ENCODE data around the gene NEMP2.

NEMP2 gene

DNA sequence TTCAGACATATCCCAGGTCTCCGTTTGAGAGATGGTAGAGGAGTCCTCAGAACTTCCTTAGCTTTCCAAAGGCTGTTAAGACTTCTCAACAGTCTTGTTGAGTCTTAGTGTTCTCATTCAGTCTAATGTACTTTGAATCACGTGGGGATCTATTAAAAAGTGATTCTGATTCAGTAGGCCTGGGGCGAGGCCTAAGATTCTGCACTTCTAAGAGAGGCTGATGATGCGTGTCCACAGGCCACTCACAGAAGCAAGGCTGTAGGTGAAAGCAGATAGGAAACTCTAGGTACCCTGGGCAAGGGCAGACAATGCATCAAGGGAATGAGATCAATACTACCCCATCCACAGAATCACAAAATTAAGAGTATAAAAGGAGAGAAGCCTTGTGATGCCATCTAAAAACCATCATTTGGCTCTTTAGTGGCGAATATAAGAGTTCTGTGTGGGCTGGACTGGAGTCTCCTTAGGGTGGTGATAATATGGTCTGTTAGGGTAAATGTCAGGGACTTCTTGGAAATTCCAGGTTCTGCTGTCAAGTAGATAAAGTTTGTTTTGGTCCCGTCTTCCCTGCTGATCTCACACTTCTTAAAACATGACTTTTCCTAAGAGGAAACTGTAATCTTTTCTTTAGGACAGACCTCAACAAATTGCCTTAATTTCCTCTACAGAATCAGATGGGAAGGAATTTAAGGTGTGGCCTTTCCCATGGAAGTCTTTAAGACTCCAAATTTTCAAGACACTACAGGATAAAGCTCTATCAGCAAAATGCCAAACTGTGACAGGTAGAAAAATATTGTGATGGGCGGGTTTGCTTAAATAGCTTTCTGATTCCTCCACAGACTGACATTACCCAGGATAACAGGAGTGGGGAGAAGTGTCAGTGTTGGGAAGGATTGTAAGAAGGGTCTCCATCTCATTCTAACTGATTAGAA lies 45.7 kb upstream of the NEMP2 start:
- TF ChIP-seq TEAD4 (IDR thresholded peaks at IDR 0.05) = no peak
- no peak for TF ChIP-seq TCF12 (IDR thresholded peaks at IDR 0.05; ENCODE audit: low read depth)
- no peak for TF ChIP-seq NFIC (IDR thresholded peaks at IDR 0.05)
- no peak for TF ChIP-seq CEBPB (IDR thresholded peaks at IDR 0.05)
- TF ChIP-seq RAD21 (IDR thresholded peaks at IDR 0.05; ENCODE audit: low read depth) = no peak
- TF ChIP-seq, protein P1, sequence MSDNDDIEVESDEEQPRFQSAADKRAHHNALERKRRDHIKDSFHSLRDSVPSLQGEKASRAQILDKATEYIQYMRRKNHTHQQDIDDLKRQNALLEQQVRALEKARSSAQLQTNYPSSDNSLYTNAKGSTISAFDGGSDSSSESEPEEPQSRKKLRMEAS (IDR thresholded peaks at IDR 0.05) = no peak
- TF ChIP-seq EGR1 (IDR thresholded peaks at IDR 0.05) = no peak
- TF ChIP-seq, protein P2, sequence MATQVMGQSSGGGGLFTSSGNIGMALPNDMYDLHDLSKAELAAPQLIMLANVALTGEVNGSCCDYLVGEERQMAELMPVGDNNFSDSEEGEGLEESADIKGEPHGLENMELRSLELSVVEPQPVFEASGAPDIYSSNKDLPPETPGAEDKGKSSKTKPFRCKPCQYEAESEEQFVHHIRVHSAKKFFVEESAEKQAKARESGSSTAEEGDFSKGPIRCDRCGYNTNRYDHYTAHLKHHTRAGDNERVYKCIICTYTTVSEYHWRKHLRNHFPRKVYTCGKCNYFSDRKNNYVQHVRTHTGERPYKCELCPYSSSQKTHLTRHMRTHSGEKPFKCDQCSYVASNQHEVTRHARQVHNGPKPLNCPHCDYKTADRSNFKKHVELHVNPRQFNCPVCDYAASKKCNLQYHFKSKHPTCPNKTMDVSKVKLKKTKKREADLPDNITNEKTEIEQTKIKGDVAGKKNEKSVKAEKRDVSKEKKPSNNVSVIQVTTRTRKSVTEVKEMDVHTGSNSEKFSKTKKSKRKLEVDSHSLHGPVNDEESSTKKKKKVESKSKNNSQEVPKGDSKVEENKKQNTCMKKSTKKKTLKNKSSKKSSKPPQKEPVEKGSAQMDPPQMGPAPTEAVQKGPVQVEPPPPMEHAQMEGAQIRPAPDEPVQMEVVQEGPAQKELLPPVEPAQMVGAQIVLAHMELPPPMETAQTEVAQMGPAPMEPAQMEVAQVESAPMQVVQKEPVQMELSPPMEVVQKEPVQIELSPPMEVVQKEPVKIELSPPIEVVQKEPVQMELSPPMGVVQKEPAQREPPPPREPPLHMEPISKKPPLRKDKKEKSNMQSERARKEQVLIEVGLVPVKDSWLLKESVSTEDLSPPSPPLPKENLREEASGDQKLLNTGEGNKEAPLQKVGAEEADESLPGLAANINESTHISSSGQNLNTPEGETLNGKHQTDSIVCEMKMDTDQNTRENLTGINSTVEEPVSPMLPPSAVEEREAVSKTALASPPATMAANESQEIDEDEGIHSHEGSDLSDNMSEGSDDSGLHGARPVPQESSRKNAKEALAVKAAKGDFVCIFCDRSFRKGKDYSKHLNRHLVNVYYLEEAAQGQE (IDR thresholded peaks at IDR 0.05; ENCODE audit: low read depth) = no peak
- no peak for TF ChIP-seq FOXM1 (IDR thresholded peaks at IDR 0.05; ENCODE audit: borderline replicate concordance, low read depth)
- no peak for TF ChIP-seq ZBTB7A (IDR thresholded peaks at IDR 0.05; ENCODE audit: low read depth)
- TF ChIP-seq YY1 (IDR thresholded peaks at IDR 0.05; ENCODE audit: low read depth) = no peak
- no peak for TF ChIP-seq EP300 (IDR thresholded peaks at IDR 0.05; ENCODE audit: borderline replicate concordance)
- TF ChIP-seq CREB1 (IDR thresholded peaks at IDR 0.05; ENCODE audit: low read depth) = no peak
- no peak for TF ChIP-seq TAF1 (IDR thresholded peaks at IDR 0.05; ENCODE audit: low read depth)
- TF ChIP-seq, protein P3, sequence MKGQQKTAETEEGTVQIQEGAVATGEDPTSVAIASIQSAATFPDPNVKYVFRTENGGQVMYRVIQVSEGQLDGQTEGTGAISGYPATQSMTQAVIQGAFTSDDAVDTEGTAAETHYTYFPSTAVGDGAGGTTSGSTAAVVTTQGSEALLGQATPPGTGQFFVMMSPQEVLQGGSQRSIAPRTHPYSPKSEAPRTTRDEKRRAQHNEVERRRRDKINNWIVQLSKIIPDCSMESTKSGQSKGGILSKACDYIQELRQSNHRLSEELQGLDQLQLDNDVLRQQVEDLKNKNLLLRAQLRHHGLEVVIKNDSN (IDR thresholded peaks at IDR 0.05) = no peak

DNA sequence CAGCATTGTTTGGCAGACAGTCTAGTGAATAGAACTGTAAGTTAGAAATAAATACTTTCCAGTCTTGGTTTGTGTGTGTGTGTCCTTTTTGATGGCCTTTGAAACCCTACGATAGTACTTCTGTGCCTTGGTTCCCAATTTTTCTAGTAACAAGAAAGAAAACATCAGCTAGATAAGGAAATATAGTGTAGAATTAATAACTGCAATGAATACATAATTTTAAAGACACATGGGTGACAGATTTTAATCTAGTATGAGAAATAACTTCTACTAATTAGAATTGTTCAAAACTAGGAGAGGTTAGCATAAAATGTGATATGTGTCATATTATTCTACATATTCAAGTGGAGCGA lies 44.5 kb upstream of the NEMP2 start:
- TF ChIP-seq, protein P1 (IDR thresholded peaks at IDR 0.05) = no peak
- TF ChIP-seq EGR1 (IDR thresholded peaks at IDR 0.05) = no peak
- no peak for TF ChIP-seq EP300 (IDR thresholded peaks at IDR 0.05; ENCODE audit: borderline replicate concordance)
- TF ChIP-seq NFIC (IDR thresholded peaks at IDR 0.05) = no peak
- no peak for TF ChIP-seq FOXM1 (IDR thresholded peaks at IDR 0.05; ENCODE audit: borderline replicate concordance, low read depth)
- TF ChIP-seq RAD21 (IDR thresholded peaks at IDR 0.05; ENCODE audit: low read depth) = no peak
- no peak for TF ChIP-seq TEAD4 (IDR thresholded peaks at IDR 0.05)

DNA sequence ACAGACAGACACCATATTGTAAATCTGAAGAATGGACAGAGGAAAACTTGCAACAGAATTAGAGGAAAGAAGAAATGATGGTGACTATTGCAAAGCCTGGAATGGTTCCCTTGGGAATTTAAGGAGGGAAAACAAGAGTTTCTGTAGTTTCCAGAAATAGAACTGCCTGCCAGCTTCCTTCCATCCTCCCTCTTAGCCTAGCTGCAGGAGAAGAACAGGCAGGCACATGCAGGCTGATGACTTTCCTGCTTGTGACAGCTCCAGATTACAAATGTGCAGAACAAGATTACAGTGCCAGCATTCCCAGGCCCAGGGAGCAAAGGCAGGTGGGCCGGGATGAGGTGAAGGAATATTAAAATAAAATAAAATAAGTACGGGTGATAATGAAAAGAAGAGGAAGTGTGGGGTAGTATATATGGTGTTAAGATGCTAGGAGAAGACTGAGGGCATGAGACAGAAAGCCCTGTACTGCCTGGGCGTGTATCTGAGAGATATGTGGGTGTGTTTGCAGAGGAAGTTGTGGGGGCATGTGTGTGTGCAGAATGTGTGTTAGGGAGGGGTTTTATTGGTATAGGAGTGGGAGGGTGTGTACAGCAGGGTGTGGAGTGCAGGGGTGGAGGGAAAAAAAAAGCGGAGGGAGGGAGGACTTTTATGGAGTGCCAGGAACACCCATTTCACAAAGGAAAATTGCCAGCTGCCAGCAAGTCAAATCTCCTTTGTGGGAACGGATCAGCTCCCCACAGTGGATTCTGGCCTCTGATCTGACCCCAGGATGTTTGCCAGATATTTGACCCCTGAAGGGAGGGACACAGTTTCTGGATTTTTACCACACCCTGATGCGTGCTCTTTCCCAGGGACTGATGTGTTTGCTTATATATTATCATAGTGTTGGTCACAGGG lies 43.9 kb upstream of the NEMP2 start:
- TF ChIP-seq CREB1 (IDR thresholded peaks at IDR 0.05; ENCODE audit: low read depth) (no peak), TAF1 (IDR thresholded peaks at IDR 0.05; ENCODE audit: low read depth) (no peak), YY1 (IDR thresholded peaks at IDR 0.05; ENCODE audit: low read depth) (no peak), CEBPB (IDR thresholded peaks at IDR 0.05) (no peak), RAD21 (IDR thresholded peaks at IDR 0.05; ENCODE audit: low read depth) (no peak), NFIC (IDR thresholded peaks at IDR 0.05) (0 out of 2 replicates have a peak, but pooled peaks have one; percentile 23), ZBTB7A (IDR thresholded peaks at IDR 0.05; ENCODE audit: low read depth) (no peak), TEAD4 (IDR thresholded peaks at IDR 0.05) (no peak), EP300 (IDR thresholded peaks at IDR 0.05; ENCODE audit: borderline replicate concordance) (peak; percentile 39; the same call in 1 of the 2 replicates), FOXM1 (IDR thresholded peaks at IDR 0.05; ENCODE audit: borderline replicate concordance, low read depth) (no peak), EGR1 (IDR thresholded peaks at IDR 0.05) (peak; percentile 37; the same call in 1 of the 2 replicates), TCF12 (IDR thresholded peaks at IDR 0.05; ENCODE audit: low read depth) (0 out of 2 replicates have a peak, but pooled peaks have one; percentile 35)
- TF ChIP-seq, protein P1 (IDR thresholded peaks at IDR 0.05) = no peak
- TF ChIP-seq, protein P3 (IDR thresholded peaks at IDR 0.05) = no peak
- TF ChIP-seq, protein P2 (IDR thresholded peaks at IDR 0.05; ENCODE audit: low read depth) = no peak

DNA sequence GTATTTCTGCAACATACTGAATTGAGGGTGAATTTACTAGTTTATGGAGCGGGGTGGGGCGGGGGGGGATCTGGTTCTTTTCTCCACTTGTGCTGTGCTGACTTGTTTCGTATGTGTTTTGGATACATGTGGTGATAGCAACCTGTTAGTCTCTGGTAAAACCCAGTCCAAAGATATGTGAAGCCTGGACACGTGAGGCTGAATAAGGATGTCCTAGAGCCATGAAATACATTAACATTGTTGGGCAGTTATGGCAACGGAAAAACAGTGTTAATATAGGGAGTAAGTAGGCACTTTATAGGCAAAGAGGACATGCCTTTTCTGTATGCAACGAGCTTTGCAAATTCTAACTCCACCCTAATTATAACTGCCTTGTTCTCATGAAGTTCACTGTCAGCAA lies 42.1 kb upstream of the NEMP2 start:
- TF ChIP-seq, protein P2 (IDR thresholded peaks at IDR 0.05; ENCODE audit: low read depth) = no peak
- TF ChIP-seq RAD21 (IDR thresholded peaks at IDR 0.05; ENCODE audit: low read depth) (no peak), EGR1 (IDR thresholded peaks at IDR 0.05) (no peak), TCF12 (IDR thresholded peaks at IDR 0.05; ENCODE audit: low read depth) (no peak), CREB1 (IDR thresholded peaks at IDR 0.05; ENCODE audit: low read depth) (no peak), CEBPB (IDR thresholded peaks at IDR 0.05) (no peak), TEAD4 (IDR thresholded peaks at IDR 0.05) (no peak), YY1 (IDR thresholded peaks at IDR 0.05; ENCODE audit: low read depth) (no peak), FOXM1 (IDR thresholded peaks at IDR 0.05; ENCODE audit: borderline replicate concordance, low read depth) (no peak), NFIC (IDR thresholded peaks at IDR 0.05) (no peak), EP300 (IDR thresholded peaks at IDR 0.05; ENCODE audit: borderline replicate concordance) (no peak), TAF1 (IDR thresholded peaks at IDR 0.05; ENCODE audit: low read depth) (no peak)
- TF ChIP-seq, protein P3 (IDR thresholded peaks at IDR 0.05) = no peak
- TF ChIP-seq, protein P1 (IDR thresholded peaks at IDR 0.05) = no peak
